HEK293 (cell line): ENCODE results near the gene BRAT1.

ENCODE experiments used
- CTCF ChIA-PET: fragments of 350-600 bp; formaldehyde crosslinking; extraction: SDS; loops from one replicate; lab custom pipeline; 2021; ENCODE audit warnings: antibody characterized with exemption; lab: Yijun Ruan, JAX
- POLR2A ChIA-PET: fragments of 300-600 bp; formaldehyde crosslinking; extraction: SDS; loops from one replicate; lab custom pipeline; 2020; ENCODE audit warnings: antibody characterized with exemption, inconsistent platforms; lab: Yijun Ruan, JAX
- H3K27ac ChIP-seq: fragments of 200-500 bp; sonication (Bioruptor generic); 2 replicates; pipeline ENCODE4 v1.5.1; 2014; ENCODE audit warnings: low read depth, low read length, control low read depth, inconsistent platforms; ENCODE audit errors: extremely low read depth
- H3K36me3 ChIP-seq, 2 experiments: fragments of 200-500 bp in 1 of 2; sonication (Bioruptor generic) in 1 of 2; 1 replicate in 1 of 2; 2 replicates in 1 of 2; pipeline ENCODE4 v1.5.1; 2014 to 2017; ENCODE audit warnings: inconsistent platforms in 2 of 2, low read length in 2 of 2; ENCODE audit not compliant: control insufficient read depth in 2 of 2, insufficient read depth in 1 of 2
- H3K4me1 ChIP-seq: fragments of 200-500 bp; sonication (Bioruptor generic); 2 replicates; pipeline ENCODE4 v1.5.1; 2014; ENCODE audit warnings: mild to moderate bottlenecking, low read length, inconsistent platforms; ENCODE audit not compliant: control insufficient read depth, insufficient read depth
- H3K4me3 ChIP-seq: 2 replicates; pipeline ENCODE4 v1.5.1; 2011; ENCODE audit warnings: low read depth, mild to moderate bottlenecking, control low read depth, low read length, moderate library complexity
- H3K9me3 ChIP-seq: fragments of 200-500 bp; sonication (Bioruptor generic); 2 replicates; pipeline ENCODE4 v1.5.1; 2014; ENCODE audit warnings: low read depth, low read length, inconsistent platforms; ENCODE audit not compliant: control insufficient read depth, insufficient read depth
- EGR2 ChIP-seq: fragments of 450-650 bp; formaldehyde crosslinking; IDR thresholded peaks from 2 replicates; pipeline ENCODE4 v1.5.1; 2016; ENCODE audit warnings: low read depth, missing biosample characterization, missing genetic modification characterization
- HIC1 ChIP-seq: fragments of 450-650 bp; formaldehyde crosslinking; IDR thresholded peaks from 2 replicates; pipeline ENCODE4 v1.5.1; 2016; ENCODE audit warnings: missing biosample characterization, missing genetic modification characterization
- KLF1 ChIP-seq: fragments of 450-650 bp; formaldehyde crosslinking; IDR thresholded peaks from 2 replicates; pipeline ENCODE4 v1.5.1; 2016; ENCODE audit warnings: missing biosample characterization, missing genetic modification characterization
- KLF7 ChIP-seq: fragments of 450-650 bp; formaldehyde crosslinking; IDR thresholded peaks from 2 replicates; pipeline ENCODE4 v1.5.1; 2016; ENCODE audit warnings: missing biosample characterization, missing genetic modification characterization, borderline replicate concordance
- SCRT2 ChIP-seq: fragments of 450-650 bp; formaldehyde crosslinking; IDR thresholded peaks from 2 replicates; pipeline ENCODE4 v1.5.1; 2016; ENCODE audit warnings: missing biosample characterization, missing genetic modification characterization
- ZBTB17 ChIP-seq: fragments of 450-650 bp; formaldehyde crosslinking; IDR thresholded peaks from 2 replicates; pipeline ENCODE4 v1.5.1; 2016; ENCODE audit warnings: missing biosample characterization, missing genetic modification characterization
- ZBTB20 ChIP-seq: fragments of 450-650 bp; formaldehyde crosslinking; IDR thresholded peaks from 2 replicates; pipeline ENCODE4 v1.5.1; 2016; ENCODE audit warnings: missing biosample characterization, missing genetic modification characterization
- ZBTB48 ChIP-seq: fragments of 450-650 bp; formaldehyde crosslinking; IDR thresholded peaks from 2 replicates; pipeline ENCODE4 v1.5.1; 2016; ENCODE audit warnings: missing biosample characterization, missing genetic modification characterization
- ZBTB6 ChIP-seq: fragments of 450-650 bp; formaldehyde crosslinking; IDR thresholded peaks from 2 replicates; pipeline ENCODE4 v1.5.1; 2017; ENCODE audit warnings: missing biosample characterization, missing genetic modification characterization
- ZFHX2 ChIP-seq: fragments of 450-650 bp; formaldehyde crosslinking; conservative IDR thresholded peaks from 2 replicates; pipeline ENCODE4 v1.5.1; 2016; ENCODE audit warnings: missing biosample characterization, missing genetic modification characterization
- ZFP41 ChIP-seq: fragments of 450-650 bp; formaldehyde crosslinking; IDR thresholded peaks from 2 replicates; pipeline ENCODE4 v1.5.1; 2016; ENCODE audit warnings: missing biosample characterization, missing genetic modification characterization, borderline replicate concordance
- ZNF121 ChIP-seq: fragments of 450-650 bp; formaldehyde crosslinking; IDR thresholded peaks from 2 replicates; pipeline ENCODE4 v1.5.1; 2016; ENCODE audit warnings: missing biosample characterization, missing genetic modification characterization
- ZNF140 ChIP-seq: fragments of 450-650 bp; formaldehyde crosslinking; IDR thresholded peaks from 2 replicates; pipeline ENCODE4 v1.5.1; 2016; ENCODE audit warnings: missing biosample characterization, missing genetic modification characterization
- ZNF16 ChIP-seq: fragments of 450-650 bp; formaldehyde crosslinking; IDR thresholded peaks from 2 replicates; pipeline ENCODE4 v1.5.1; 2016; ENCODE audit warnings: low read depth, missing biosample characterization, missing genetic modification characterization
- ZNF221 ChIP-seq: fragments of 450-650 bp; formaldehyde crosslinking; IDR thresholded peaks from 2 replicates; pipeline ENCODE4 v1.5.1; 2017; ENCODE audit warnings: missing biosample characterization, missing genetic modification characterization, borderline replicate concordance
- ZNF23 ChIP-seq: fragments of 450-650 bp; formaldehyde crosslinking; IDR thresholded peaks from 2 replicates; pipeline ENCODE4 v1.5.1; 2016; ENCODE audit warnings: missing biosample characterization, missing genetic modification characterization, borderline replicate concordance
- ZNF350 ChIP-seq: fragments of 450-650 bp; formaldehyde crosslinking; IDR thresholded peaks from 2 replicates; pipeline ENCODE4 v1.5.0; 2017; ENCODE audit warnings: missing biosample characterization, mild to moderate bottlenecking, missing genetic modification characterization
- ZNF37A ChIP-seq: fragments of 450-650 bp; IDR thresholded peaks from 2 replicates; pipeline ENCODE4 v1.5.1; 2018; ENCODE audit warnings: missing biosample characterization, missing genetic modification characterization
- ZNF521 ChIP-seq: fragments of 450-650 bp; formaldehyde crosslinking; IDR thresholded peaks from 2 replicates; pipeline ENCODE4 v1.5.1; 2017; ENCODE audit warnings: missing biosample characterization, mild to moderate bottlenecking, missing genetic modification characterization
- ZNF529 ChIP-seq: fragments of 450-650 bp; formaldehyde crosslinking; IDR thresholded peaks from 2 replicates; pipeline ENCODE4 v1.5.1; 2017; ENCODE audit warnings: missing genetic modification characterization, missing biosample characterization; ENCODE audit not compliant: insufficient replicate concordance
- ZNF544 ChIP-seq: fragments of 450-650 bp; formaldehyde crosslinking; IDR thresholded peaks from 2 replicates; pipeline ENCODE4 v1.5.0; 2017; ENCODE audit warnings: missing biosample characterization, missing genetic modification characterization
- ZNF785 ChIP-seq: fragments of 450-650 bp; formaldehyde crosslinking; IDR thresholded peaks from 2 replicates; pipeline ENCODE4 v1.5.1; 2016; ENCODE audit warnings: missing biosample characterization, missing genetic modification characterization
- ZNF792 ChIP-seq: fragments of 450-650 bp; formaldehyde crosslinking; IDR thresholded peaks from 2 replicates; pipeline ENCODE4 v1.5.1; 2016; ENCODE audit warnings: missing biosample characterization, missing genetic modification characterization

BRAT1 gene

GRCh38 chr7:2573761-2574160, 18.4 kb upstream of the BRAT1 start:
- H3K9me3 ChIP-seq, result no peaks in the 10 kb centered on the region
- TF ChIP-seq ZNF140 (tag by site-specific recombination) (no peak), KLF1 (no peak), ZNF544 (tag by site-specific recombination) (no peak)
- no peaks in the 10 kb centered on the region for H3K4me1 ChIP-seq
- ChIA-PET POLR2A (interaction anchor here (0.6 kb wide), 1 partner anchor 13 kb away, joined by 5 read pairs; no protein-coding TSS in a partner anchor), CTCF (no interaction called here)
- H3K36me3 ChIP-seq, result peaks cover 3 to 35% of the 10 kb centered on the region in 2 experiments; a peak in 2 of 3 replicates
- H3K27ac ChIP-seq, result no peak overlapping the region
- H3K4me3 ChIP-seq, result no peak overlapping the region

- Histone ChIP-seq H3K4me3 (no peak overlapping the region), H3K36me3 (peaks cover 3 to 28% of the 10 kb centered on the region in 2 experiments; a peak in 2 of 3 replicates), H3K4me1 (no peaks in the 10 kb centered on the region), H3K27ac (no peak overlapping the region), H3K9me3 (no peaks in the 10 kb centered on the region)
- 0 out of 2 replicates have a peak, but pooled peaks have one; percentile 34 for TF ChIP-seq ZFHX2 (tag by site-specific recombination)
- peak; percentile 30; the same call in 1 of the 2 replicates for TF ChIP-seq EGR2 (tag by site-specific recombination)
- no peak for TF ChIP-seq ZBTB48
- TF ChIP-seq ZNF23 (tag by site-specific recombination), result no peak
- CTCF ChIA-PET, result interaction anchor here (0.8 to 1.2 kb wide), 2 partner anchors 98 to 137 kb away, joined by 3 read pairs; no protein-coding TSS in a partner anchor
- POLR2A ChIA-PET, result interaction anchor here (0.6 kb wide), 1 partner anchor 1446 kb away, joined by 6 read pairs; no protein-coding TSS in a partner anchor
Measured at GRCh38 chr7:2572101-2572842, 16.9 kb upstream of the BRAT1 start.

- Histone ChIP-seq H3K27ac (no peak overlapping the region), H3K4me1 (no peaks in the 10 kb centered on the region), H3K9me3 (no peaks in the 10 kb centered on the region), H3K36me3 (peaks cover 2 to 28% of the 10 kb centered on the region in 2 experiments; a peak in 2 of 3 replicates), H3K4me3 (no peak overlapping the region)
- CTCF ChIA-PET, result no interaction called here
- POLR2A ChIA-PET, result no interaction called here
- no peak for TF ChIP-seq KLF7 (tag by site-specific recombination)
- TF ChIP-seq ZNF529, result no peak
- TF ChIP-seq SCRT2 (tag by site-specific recombination), result 0 out of 2 replicates have a peak, but pooled peaks have one; percentile 29
- TF ChIP-seq ZNF792 (tag by site-specific recombination), result no peak
- TF ChIP-seq ZNF121 (tag by site-specific recombination), result no peak
- TF ChIP-seq ZFP41, result no peak
Measured at GRCh38 chr7:2571409-2571808, 16.1 kb upstream of the BRAT1 start.

GRCh38 chr7:2570021-2570420, 14.7 kb upstream of the BRAT1 start:
- Histone ChIP-seq H3K27ac (no peak overlapping the region), H3K36me3 (peaks cover 0 to 31% of the 10 kb centered on the region in 2 experiments; a peak in 2 of 3 replicates), H3K9me3 (no peaks in the 10 kb centered on the region), H3K4me1 (no peaks in the 10 kb centered on the region), H3K4me3 (no peak overlapping the region)
- POLR2A ChIA-PET, result no interaction called here
- CTCF ChIA-PET, result no interaction called here
- TF ChIP-seq ZFHX2 (tag by site-specific recombination), result no peak
- TF ChIP-seq ZNF37A, result no peak
- no peak for TF ChIP-seq ZBTB20 (tag by site-specific recombination)
- TF ChIP-seq ZNF350 (tag by site-specific recombination), result no peak
- TF ChIP-seq ZBTB17 (tag by site-specific recombination), result no peak
- no peak for TF ChIP-seq ZBTB6 (tag by site-specific recombination)
- no peak for TF ChIP-seq ZNF785 (tag by site-specific recombination)
- TF ChIP-seq ZNF521, result no peak
- TF ChIP-seq ZNF221, result no peak
- no peak for TF ChIP-seq HIC1 (tag by site-specific recombination)
- no peak for TF ChIP-seq ZNF16 (tag by site-specific recombination)
